DND-41 (cell line): ENCODE results near the gene OR5K1.

Experiments used
- EZH2 ChIP-seq: IDR thresholded peaks from 3 replicates; pipeline ENCODE4 v1.6.1; 2012; ENCODE audit warnings: borderline replicate concordance, low read depth, mild to moderate bottlenecking, moderate library complexity, low read length, inconsistent platforms; ENCODE audit not compliant: severe bottlenecking
- TF ChIP-seq, protein P1 (sequence below): IDR thresholded peaks from 2 replicates; pipeline ENCODE4 v1.5.1; 2012; ENCODE audit warnings: borderline replicate concordance, low read length, moderate library complexity, mild to moderate bottlenecking; ENCODE audit not compliant: poor library complexity, severe bottlenecking; ENCODE audit errors: extremely low read depth

DNA sequence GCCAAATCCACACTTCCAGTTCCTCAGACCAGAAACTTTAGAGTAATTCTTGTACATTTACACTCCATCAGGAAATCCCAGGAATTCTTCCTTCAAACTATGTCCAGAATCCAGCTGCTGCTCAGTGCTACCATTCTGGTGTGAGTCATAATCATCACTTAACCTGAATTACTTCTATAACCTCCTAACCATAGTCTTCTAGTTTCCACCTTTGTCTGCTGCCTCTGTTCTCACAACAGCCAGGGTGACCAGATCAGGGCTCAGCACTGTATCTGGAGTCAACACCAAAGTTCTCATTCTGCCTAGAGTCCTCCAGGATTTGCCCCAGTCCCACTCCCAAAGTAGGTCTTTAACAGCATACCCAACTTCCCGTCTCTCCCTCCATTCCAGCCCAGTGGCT, 56.4 kb downstream of the OR5K1 start:
- TF ChIP-seq, protein P1, sequence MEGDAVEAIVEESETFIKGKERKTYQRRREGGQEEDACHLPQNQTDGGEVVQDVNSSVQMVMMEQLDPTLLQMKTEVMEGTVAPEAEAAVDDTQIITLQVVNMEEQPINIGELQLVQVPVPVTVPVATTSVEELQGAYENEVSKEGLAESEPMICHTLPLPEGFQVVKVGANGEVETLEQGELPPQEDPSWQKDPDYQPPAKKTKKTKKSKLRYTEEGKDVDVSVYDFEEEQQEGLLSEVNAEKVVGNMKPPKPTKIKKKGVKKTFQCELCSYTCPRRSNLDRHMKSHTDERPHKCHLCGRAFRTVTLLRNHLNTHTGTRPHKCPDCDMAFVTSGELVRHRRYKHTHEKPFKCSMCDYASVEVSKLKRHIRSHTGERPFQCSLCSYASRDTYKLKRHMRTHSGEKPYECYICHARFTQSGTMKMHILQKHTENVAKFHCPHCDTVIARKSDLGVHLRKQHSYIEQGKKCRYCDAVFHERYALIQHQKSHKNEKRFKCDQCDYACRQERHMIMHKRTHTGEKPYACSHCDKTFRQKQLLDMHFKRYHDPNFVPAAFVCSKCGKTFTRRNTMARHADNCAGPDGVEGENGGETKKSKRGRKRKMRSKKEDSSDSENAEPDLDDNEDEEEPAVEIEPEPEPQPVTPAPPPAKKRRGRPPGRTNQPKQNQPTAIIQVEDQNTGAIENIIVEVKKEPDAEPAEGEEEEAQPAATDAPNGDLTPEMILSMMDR = no peak
- no peak for TF ChIP-seq EZH2
